Left ventricle myocardium inferior (tissue), 1 donor: Measurements from ENCODE around the gene EPHA7. TPM values are rescaled to one million over a fixed set of nuclear protein-coding genes. Genes with fewer than 3 reads are reported as not detected.

Source experiments
- DNase-seq: peaks from one replicate; pipeline ENCODE4 v3.0.0-alpha.2; 2020
- H3K27ac ChIP-seq: fragments of 200-600 bp; replicated peaks from 2 replicates; pipeline ENCODE4 v1.8.0; 2021
- H3K27me3 ChIP-seq: fragments of 200-600 bp; 2 replicates; pipeline ENCODE4 v1.8.0; 2021; ENCODE audit warnings: low read depth
- H3K36me3 ChIP-seq: fragments of 200-600 bp; 2 replicates; pipeline ENCODE4 v1.8.0; 2021
- H3K4me1 ChIP-seq: fragments of 200-600 bp; 2 replicates; pipeline ENCODE4 v1.8.0; 2021
- H3K4me3 ChIP-seq: fragments of 200-600 bp; 2 replicates; pipeline ENCODE4 v1.8.0; 2021; ENCODE audit warnings: mild to moderate bottlenecking, moderate library complexity
- H3K9me3 ChIP-seq: fragments of 200-600 bp; replicated peaks from 2 replicates; pipeline ENCODE4 v1.8.0; 2021
- CTCF ChIP-seq: fragments of 200-600 bp; IDR thresholded peaks from 2 replicates; pipeline ENCODE4 v1.8.0; 2021; ENCODE audit warnings: antibody characterized with exemption, mild to moderate bottlenecking, borderline replicate concordance
- intact Hi-C: fragments of 100-400 bp; cut with micrococcal nuclease; formaldehyde crosslinking; loops from one replicate; pipeline ENCODE4 v1.11.0; 2022
- total RNA-seq: library from RNA; stranded (reverse); fragmentation: NEBNext Ultra II Directional; extraction: Animal tissue kit (Norgen Biotek cat#: 25700); gene quantifications from one replicate; pipeline ENCODE4 v1.2.1, GENCODE V29; 2021
- donor health status: DM: no; HTN: yes; CAD: no; lungs with severe emphysema.

The EPHA7 gene
- total RNA-seq, 1 donor from 2014 or later: 12.5 TPM

- intact Hi-C loops: no loop called here
- no peak for TF ChIP-seq CTCF
Observed at GRCh38 chr6:93304505-93304904, 114.9 kb downstream of the EPHA7 start.

GRCh38 chr6:93300661-93301060, 118.7 kb downstream of the EPHA7 start:
- TF ChIP-seq CTCF: no peak
- H3K27me3 ChIP-seq: no peaks in the 10 kb centered on the region
- intact Hi-C loops: no loop called here
- no peaks in the 10 kb centered on the region for H3K4me1 ChIP-seq
- DNase-seq: no peak
- H3K9me3 ChIP-seq: no peaks in the 10 kb centered on the region
- no peak overlapping the region for H3K27ac ChIP-seq
- no peaks in the 10 kb centered on the region for H3K36me3 ChIP-seq
- H3K4me3 ChIP-seq: no peak overlapping the region

More at GRCh38 chr6:93304505-93304904, 114.9 kb downstream of the EPHA7 start:
- no peak for DNase-seq
- Histone ChIP-seq H3K4me3 (no peak overlapping the region), H3K36me3 (no peaks in the 10 kb centered on the region), H3K9me3 (no peaks in the 10 kb centered on the region), H3K4me1 (peaks cover 7% of the 10 kb centered on the region), H3K27ac (no peak overlapping the region), H3K27me3 (no peaks in the 10 kb centered on the region)

GRCh38 chr6:93299622-93300021, 119.7 kb downstream of the EPHA7 start:
- no peak for TF ChIP-seq CTCF
- Histone ChIP-seq H3K4me1 (no peaks in the 10 kb centered on the region), H3K27me3 (no peaks in the 10 kb centered on the region), H3K9me3 (no peaks in the 10 kb centered on the region), H3K4me3 (no peak overlapping the region), H3K27ac (no peak overlapping the region), H3K36me3 (no peaks in the 10 kb centered on the region)
- DNase-seq: no peak
- intact Hi-C loops: no loop called here

GRCh38 chr6:93295631-93296030, 123.7 kb downstream of the EPHA7 start:
- Histone ChIP-seq H3K4me1 (no peaks in the 10 kb centered on the region), H3K4me3 (no peak overlapping the region), H3K27me3 (no peaks in the 10 kb centered on the region), H3K36me3 (no peaks in the 10 kb centered on the region), H3K9me3 (no peaks in the 10 kb centered on the region), H3K27ac (no peak overlapping the region)
- DNase-seq: no peak
- no peak for TF ChIP-seq CTCF
- intact Hi-C loops: no loop called here

GRCh38 chr6:93294879-93295278, 124.5 kb downstream of the EPHA7 start:
- intact Hi-C loops: no loop called here
- no peaks in the 10 kb centered on the region for H3K9me3 ChIP-seq

More at GRCh38 chr6:93294879-93295278, 124.5 kb downstream of the EPHA7 start:
- Histone ChIP-seq H3K27me3 (no peaks in the 10 kb centered on the region), H3K27ac (no peak overlapping the region), H3K36me3 (no peaks in the 10 kb centered on the region), H3K4me3 (no peak overlapping the region), H3K4me1 (no peaks in the 10 kb centered on the region)
- no peak for DNase-seq
- no peak for TF ChIP-seq CTCF
